HG02840 (cell line): ENCODE data around the gene GABRA6.

Experiments
- ATAC-seq: cut with Tn5 transposase; IDR thresholded peaks from one replicate; pipeline ENCODE4 v1.9.1; 2021; ENCODE audit warnings: mild to moderate bottlenecking, moderate library complexity, moderate number of reproducible peaks; ENCODE audit not compliant: unreplicated experiment, low FRiP score

The GABRA6 gene

DNA sequence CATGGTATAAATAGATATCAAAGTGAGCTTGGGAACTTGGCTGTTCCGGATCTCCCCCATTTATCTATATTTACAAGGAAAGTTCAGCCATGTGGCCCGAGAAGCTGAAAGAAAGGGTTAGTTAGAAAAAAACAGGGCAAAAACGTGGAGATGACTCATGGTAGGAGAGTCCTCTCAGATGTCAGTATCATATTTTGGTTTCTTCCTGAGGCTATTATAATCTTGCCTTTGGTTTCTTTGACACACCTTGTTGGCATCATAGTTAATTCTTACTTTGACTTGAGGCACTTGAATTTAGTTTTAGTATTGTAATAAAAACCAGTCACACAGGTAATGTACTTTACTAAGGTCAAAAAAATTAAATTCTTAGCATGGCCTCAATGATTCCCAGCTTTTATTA is 59.9 kb downstream of the GABRA6 start:
- no peak for ATAC-seq

DNA sequence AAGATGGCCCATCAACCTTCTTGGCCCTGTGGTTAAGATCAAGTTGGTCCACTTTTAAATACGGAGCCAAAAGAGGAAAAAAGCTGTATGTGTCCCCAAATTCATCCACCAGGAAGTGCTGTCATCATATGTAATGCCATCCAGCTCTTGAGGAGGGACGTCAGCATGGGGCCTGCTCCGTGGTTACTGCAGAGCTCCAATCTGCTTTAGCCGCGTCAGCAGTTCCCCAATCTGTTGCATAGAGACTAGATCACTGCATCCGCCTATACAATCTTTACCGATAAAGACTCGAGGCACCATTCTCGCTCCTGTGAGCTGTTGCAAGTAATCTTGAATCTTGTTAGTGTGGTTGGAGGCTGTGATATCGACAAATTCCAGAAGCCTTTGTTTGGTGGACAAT is 65.7 kb downstream of the GABRA6 start:
- ATAC-seq: no peak
